Skin of body (tissue), 2 donors: Measurements from ENCODE around the gene CNKSR2. TPM values are rescaled to one million over a fixed set of nuclear protein-coding genes. Genes with fewer than 3 reads are reported as not detected.
A peak's percentile ranks its signal among the peaks of the same experiment; 100 is the strongest.

ENCODE experiments used
- DNase-seq: peaks from one replicate; lab custom pipeline; 2025; lab: John Stamatoyannopoulos, UW
- total RNA-seq: library from RNA; depleted of rRNA; stranded (reverse); fragments of >200 nt; gene quantifications from one replicate; pipeline ENCODE4 v1.2.3, GENCODE V29; 2014

The CNKSR2 gene
- total RNA-seq, 1 donor from 2014 or later = 8.2 TPM

GRCh38 chrX:21606002-21606401, 231.8 kb downstream of the CNKSR2 start:
- DNase-seq = peak; percentile 18

- no peak for DNase-seq
These were observed 235.9 kb downstream of the CNKSR2 start for GRCh38 chrX:21610168-21610567.

GRCh38 chrX:21612154-21612553, 237.9 kb downstream of the CNKSR2 start:
- no peak for DNase-seq

- DNase-seq = peak; percentile 58
These were observed 242.2 kb downstream of the CNKSR2 start for GRCh38 chrX:21616386-21616785.

- no peak for DNase-seq
These were observed 246.0 kb downstream of the CNKSR2 start for GRCh38 chrX:21620234-21620633.

- DNase-seq = no peak
These were observed 249.7 kb downstream of the CNKSR2 start for GRCh38 chrX:21623778-21624501.

GRCh38 chrX:21632027-21632426, 257.8 kb downstream of the CNKSR2 start:
- no peak for DNase-seq

- no peak for DNase-seq
These were observed 264.1 kb downstream of the CNKSR2 start for GRCh38 chrX:21638311-21638710.

GRCh38 chrX:21639775-21640174, 265.6 kb downstream of the CNKSR2 start:
- no peak for DNase-seq

- no peak for DNase-seq
These were observed 271.2 kb downstream of the CNKSR2 start for GRCh38 chrX:21645431-21645830.

GRCh38 chrX:21645886-21646285, 271.7 kb downstream of the CNKSR2 start:
- DNase-seq = no peak

- no peak for DNase-seq
These were observed 281.8 kb downstream of the CNKSR2 start for GRCh38 chrX:21655901-21656586.

- DNase-seq = no peak
These were observed 282.5 kb downstream of the CNKSR2 start for GRCh38 chrX:21656587-21657317.

GRCh38 chrX:21657318-21658151, 283.3 kb downstream of the CNKSR2 start:
- no peak for DNase-seq

- no peak for DNase-seq
These were observed 284.0 kb downstream of the CNKSR2 start, which contains the start of gene KLHL34 for GRCh38 chrX:21658152-21658737. TSS of gene KLHL34 (minus strand) at chrX:21658330. CDS start at chrX:21657788, 542 bp downstream.

- no peak for DNase-seq
These were observed 284.5 kb downstream of the CNKSR2 start for GRCh38 chrX:21658746-21659145.

GRCh38 chrX:21659320-21659719, 285.1 kb downstream of the CNKSR2 start:
- DNase-seq = no peak

- no peak for DNase-seq
These were observed 285.9 kb downstream of the CNKSR2 start for GRCh38 chrX:21660156-21660555.

- DNase-seq = no peak
These were observed 287.1 kb downstream of the CNKSR2 start for GRCh38 chrX:21661316-21661715.

- no peak for DNase-seq
These were observed 288.5 kb downstream of the CNKSR2 start for GRCh38 chrX:21662761-21663160.

- DNase-seq = no peak
These were observed 292.0 kb downstream of the CNKSR2 start for GRCh38 chrX:21666252-21666651.
